ENCODE measurements around the gene PBX3.

DNA sequence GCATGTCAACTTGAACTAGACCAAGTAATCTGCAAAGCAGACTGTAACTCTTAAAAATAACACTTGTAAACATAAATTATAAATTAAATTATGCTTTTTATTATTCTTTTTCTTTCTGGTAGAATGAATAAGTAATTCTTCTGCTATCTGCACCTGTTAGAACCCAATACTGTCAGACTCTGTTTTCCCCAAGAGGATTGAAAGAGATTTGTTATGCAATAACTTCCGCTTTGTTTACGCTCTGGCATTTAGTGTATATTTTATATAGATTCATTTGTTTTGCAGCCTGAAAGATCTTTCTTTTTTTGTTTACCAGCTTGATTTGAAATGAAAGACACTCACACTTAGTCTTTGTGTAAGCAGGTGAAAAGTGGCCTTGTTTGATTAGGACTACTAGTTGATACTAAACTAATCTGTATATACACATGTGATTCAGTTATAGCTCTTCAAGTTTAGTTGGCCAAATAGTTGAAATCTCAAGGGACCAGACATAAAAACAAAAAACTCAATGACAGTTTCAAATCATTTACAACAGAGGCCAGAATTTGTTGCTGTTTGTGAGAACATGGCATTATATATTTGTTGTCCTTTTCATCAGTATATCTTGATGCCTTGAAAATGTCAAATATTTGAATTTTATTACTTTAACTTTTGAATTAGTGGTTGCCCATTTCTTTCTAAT is 155.8 kb downstream of the PBX3 start:
- TF ChIP-seq CTCF (IDR thresholded peaks at IDR 0.05) (no peak), EP300 (IDR thresholded peaks at IDR 0.05) (no peak), POLR2AphosphoS5 (IDR thresholded peaks at IDR 0.05) (no peak)

Measured in suprapubic skin (tissue), 4 donors.